KG1 (cell line): ENCODE data around the gene CLK3.
A peak's percentile ranks its signal among the peaks of the same experiment; 100 is the strongest.

Source experiments
- DNase-seq: peaks from one replicate; lab custom pipeline; 2025; lab: John Stamatoyannopoulos, UW

Gene CLK3

GRCh38 chr15:74603789-74604705 lies 11.6 kb upstream of the CLK3 start:
- no peak for DNase-seq

- no peak for DNase-seq
These were observed 10.4 kb upstream of the CLK3 start for GRCh38 chr15:74604983-74605794.

- no peak for DNase-seq
These were observed 9.9 kb upstream of the CLK3 start for GRCh38 chr15:74605795-74606150.

GRCh38 chr15:74608786-74609185 lies 6.8 kb upstream of the CLK3 start:
- no peak for DNase-seq

GRCh38 chr15:74609938-74610301 lies 5.7 kb upstream of the CLK3 start:
- DNase-seq, result no peak

GRCh38 chr15:74610302-74610951 lies 5.2 kb upstream of the CLK3 start:
- no peak for DNase-seq

GRCh38 chr15:74611341-74611740 lies 4.3 kb upstream of the CLK3 start:
- DNase-seq, result no peak

GRCh38 chr15:74611834-74612233 lies 3.8 kb upstream of the CLK3 start:
- DNase-seq, result no peak

- DNase-seq, result no peak
These were observed 3.0 kb upstream of the CLK3 start for GRCh38 chr15:74612677-74613076.

GRCh38 chr15:74613089-74613952 lies 2.3 kb upstream of the CLK3 start:
- no peak for DNase-seq

GRCh38 chr15:74613953-74614743 lies 1.5 kb upstream of the CLK3 start:
- DNase-seq, result no peak

GRCh38 chr15:74614744-74615507 lies 710 bp upstream of the CLK3 start:
- DNase-seq, result peak; percentile 50

- DNase-seq, result no peak
These were observed 817 bp downstream of the CLK3 start for GRCh38 chr15:74616366-74616939.

GRCh38 chr15:74616996-74617395 lies 1.4 kb downstream of the CLK3 start:
- no peak for DNase-seq

- DNase-seq, result no peak
These were observed 3.4 kb downstream of the CLK3 start for GRCh38 chr15:74618841-74619596.

GRCh38 chr15:74619916-74620635 lies 4.4 kb downstream of the CLK3 start:
- DNase-seq, result no peak

- DNase-seq, result peak; percentile 36
These were observed 5.3 kb downstream of the CLK3 start for GRCh38 chr15:74620636-74621545.
